IPS-20b (cell line): ENCODE data around the gene CORT.
"Not testable (repeated sequence)": the region's sequence is repeated elsewhere in the genome, so short reads cannot be mapped to it uniquely, and the experiment has no call there.

Source experiments
- H3K27ac ChIP-seq: one replicate; pipeline ENCODE4 v1.5.1; 2013; ENCODE audit warnings: low read length
- H3K27me3 ChIP-seq: 2 replicates; pipeline ENCODE4 v1.6.1; 2013; ENCODE audit warnings: mild to moderate bottlenecking, low read length, inconsistent platforms; ENCODE audit not compliant: insufficient read depth
- H3K36me3 ChIP-seq: 2 replicates; pipeline ENCODE4 v1.6.1; 2013; ENCODE audit warnings: low read depth, mild to moderate bottlenecking, inconsistent platforms, low read length, moderate library complexity; ENCODE audit not compliant: insufficient read depth
- H3K4me1 ChIP-seq: 2 replicates; pipeline ENCODE4 v1.6.1; 2013; ENCODE audit warnings: mild to moderate bottlenecking, control low read depth, inconsistent platforms, low read length, moderate library complexity; ENCODE audit not compliant: insufficient read depth
- H3K4me3 ChIP-seq: 2 replicates; pipeline ENCODE4 v1.5.1; 2013; ENCODE audit warnings: mild to moderate bottlenecking, low read length, inconsistent platforms
- H3K9ac ChIP-seq: 2 replicates; pipeline ENCODE4 v1.6.1; 2013; ENCODE audit warnings: low read depth, mild to moderate bottlenecking, inconsistent platforms, low read length, moderate library complexity
- H3K9me3 ChIP-seq: 2 replicates; pipeline ENCODE4 v1.6.1; 2013; ENCODE audit warnings: mild to moderate bottlenecking, low read depth, low read length, inconsistent platforms; ENCODE audit not compliant: insufficient read depth

The CORT gene

GRCh38 chr1:10459184-10459583 lies 9.4 kb downstream of the CORT start:
- Histone ChIP-seq H3K9me3 (no peaks in the 10 kb centered on the region), H3K4me3 (no peak overlapping the region)

GRCh38 chr1:10467078-10467477 lies 17.2 kb downstream of the CORT start:
- Histone ChIP-seq H3K36me3 (peaks cover 72% of the 10 kb centered on the region), H3K27ac (no peak overlapping the region), H3K9ac (no peak overlapping the region), H3K27me3 (no peaks in the 10 kb centered on the region), H3K9me3 (no peaks in the 10 kb centered on the region), H3K4me3 (no peak overlapping the region), H3K4me1 (0 out of 2 replicates have a peak, but pooled peaks cover 3% of the 10 kb centered on the region)

More at GRCh38 chr1:10459184-10459583, 9.4 kb downstream of the CORT start:
- Histone ChIP-seq H3K4me1 (no peaks in the 10 kb centered on the region), H3K27me3 (no peaks in the 10 kb centered on the region), H3K9ac (no peak overlapping the region), H3K27ac (no peak overlapping the region), H3K36me3 (peaks cover 50% of the 10 kb centered on the region)

DNA sequence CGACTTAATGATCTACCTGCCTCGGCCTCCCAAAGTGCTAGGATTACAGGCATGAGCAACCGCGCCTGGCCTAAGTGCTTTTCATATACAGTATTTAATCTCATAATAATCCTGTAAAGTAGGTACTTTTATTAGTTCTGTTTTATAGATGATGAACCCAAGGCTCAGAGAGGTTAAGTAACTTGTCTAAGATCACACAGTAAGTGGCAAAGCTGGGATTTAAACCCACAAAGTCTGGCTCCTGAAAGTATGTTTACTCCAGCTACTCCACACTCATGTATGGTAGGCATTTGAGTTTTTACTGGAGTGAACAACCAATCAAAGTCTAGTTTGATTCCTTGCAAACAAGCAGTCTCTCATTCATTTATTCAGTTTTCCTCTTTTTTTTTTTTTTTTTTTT lies 20.2 kb downstream of the CORT start:
- Histone ChIP-seq H3K4me3 (no peak overlapping the region), H3K27ac (no peak overlapping the region)

GRCh38 chr1:10471411-10472219 lies 21.8 kb downstream of the CORT start:
- Histone ChIP-seq H3K36me3 (peaks cover 29% of the 10 kb centered on the region), H3K27me3 (no peaks in the 10 kb centered on the region), H3K4me1 (peaks cover 7% of the 10 kb centered on the region; the same call in 1 of the 2 replicates), H3K27ac (no peak overlapping the region), H3K9ac (peak overlapping the region; percentile 88), H3K9me3 (no peaks in the 10 kb centered on the region), H3K4me3 (peak overlapping the region; percentile 93)

More for the DNA sequence above, 20.2 kb downstream of the CORT start:
- no peaks in the 10 kb centered on the region for H3K27me3 ChIP-seq
- H3K4me1 ChIP-seq = peaks cover 3% of the 10 kb centered on the region; the same call in 1 of the 2 replicates
- H3K9me3 ChIP-seq = no peaks in the 10 kb centered on the region
- peaks cover 44% of the 10 kb centered on the region for H3K36me3 ChIP-seq
- H3K9ac ChIP-seq = no peak overlapping the region

DNA sequence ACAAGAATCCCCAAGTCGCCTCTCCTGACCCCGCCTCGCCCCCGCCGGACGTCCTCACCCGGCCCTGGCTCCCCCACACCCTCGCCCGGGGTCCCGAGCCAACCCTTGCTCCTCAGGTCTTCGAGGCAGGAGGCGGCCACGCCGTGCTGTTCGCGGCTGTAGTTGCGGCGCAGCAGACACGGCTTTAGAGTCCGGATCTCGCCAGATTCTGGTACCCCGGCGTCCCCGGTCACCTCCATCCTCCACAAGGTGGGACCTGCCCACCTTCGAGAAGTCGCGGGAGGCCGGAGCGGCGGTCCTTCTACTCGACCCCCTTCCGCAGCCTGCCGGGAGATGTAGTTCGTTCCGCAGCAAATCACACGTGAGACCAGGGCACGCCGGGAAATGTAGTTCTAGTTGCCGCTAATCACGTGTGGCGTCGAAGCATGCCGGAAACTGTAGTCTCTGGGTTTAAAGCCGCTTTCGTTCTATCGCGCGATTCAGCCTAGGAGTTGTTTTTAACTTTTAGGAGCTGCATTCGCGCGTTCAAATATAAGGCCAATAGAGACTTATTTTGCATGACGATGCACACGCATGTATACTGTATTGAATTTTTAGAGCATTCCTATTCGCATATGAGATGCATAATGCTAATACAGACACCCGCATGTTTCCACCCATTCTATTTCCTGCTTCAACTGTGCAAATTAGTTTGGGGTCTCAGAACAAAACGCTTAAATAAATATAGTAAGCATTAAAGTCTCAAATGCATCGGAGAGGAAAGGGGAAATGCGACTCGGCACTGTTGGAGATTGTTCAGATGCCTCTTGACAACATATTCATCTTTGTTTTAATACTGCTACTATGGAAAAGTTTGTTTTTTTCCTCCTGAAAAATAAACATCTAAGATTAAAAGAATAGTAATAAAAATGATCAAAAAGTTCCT lies 22.7 kb downstream of the CORT start, which contains the start of gene DFFA:
TSS of gene DFFA (minus strand) at position 310 of the 925 bp plus-strand sequence. CDS start at position 239, 71 bp downstream.
- no peak within 1 kb of the TSS for H3K27ac ChIP-seq
- H3K4me1 ChIP-seq = peaks cover 7% of the 10 kb centered on the region; the same call in 1 of the 2 replicates

GRCh38 chr1:10473145-10473765 lies 23.4 kb downstream of the CORT start:
- Histone ChIP-seq H3K27ac (no peak overlapping the region), H3K9ac (no peak overlapping the region), H3K36me3 (peaks cover 12% of the 10 kb centered on the region)

More for the DNA sequence above, 22.7 kb downstream of the CORT start, which contains the start of gene DFFA:
- Histone ChIP-seq H3K36me3 (peaks cover 20% of the 10 kb centered on the region), H3K27me3 (no peaks in the 10 kb centered on the region), H3K9ac (peak within 1 kb of the TSS; percentile 88), H3K4me3 (peak within 1 kb of the TSS; percentile 93), H3K9me3 (no peaks in the 10 kb centered on the region)

GRCh38 chr1:10474309-10474612 lies 24.4 kb downstream of the CORT start:
- not testable (repeated sequence) for H3K9ac ChIP-seq, H3K27ac ChIP-seq, H3K27me3 ChIP-seq, H3K9me3 ChIP-seq, H3K4me1 ChIP-seq, H3K36me3 ChIP-seq
- H3K4me3 ChIP-seq = peak overlapping the region; percentile 89; the same call in 1 of the 2 replicates

More at GRCh38 chr1:10473145-10473765, 23.4 kb downstream of the CORT start:
- H3K4me1 ChIP-seq = peaks cover 7% of the 10 kb centered on the region; the same call in 1 of the 2 replicates
- H3K9me3 ChIP-seq = no peaks in the 10 kb centered on the region
- no peaks in the 10 kb centered on the region for H3K27me3 ChIP-seq
- H3K4me3 ChIP-seq = peak overlapping the region; percentile 93; the same call in 1 of the 2 replicates

GRCh38 chr1:10474613-10475507 lies 25.0 kb downstream of the CORT start, which contains the start of gene PEX14:
TSS of gene PEX14 (plus strand) at chr1:10474950. CDS start at chr1:10474967, 17 bp downstream.
- Histone ChIP-seq H3K27ac (peak within 1 kb of the TSS; percentile 29), H3K4me1 (peaks cover 7% of the 10 kb centered on the region; the same call in 1 of the 2 replicates), H3K4me3 (peak within 1 kb of the TSS; percentile 89), H3K9me3 (no peaks in the 10 kb centered on the region), H3K9ac (peak within 1 kb of the TSS; percentile 77), H3K36me3 (no peaks in the 10 kb centered on the region), H3K27me3 (no peaks in the 10 kb centered on the region)

- Histone ChIP-seq H3K27ac (peak overlapping the region; percentile 29), H3K4me1 (peaks cover 7% of the 10 kb centered on the region; the same call in 1 of the 2 replicates), H3K4me3 (peak overlapping the region; percentile 89), H3K9ac (peak overlapping the region; percentile 77), H3K27me3 (no peaks in the 10 kb centered on the region), H3K9me3 (no peaks in the 10 kb centered on the region), H3K36me3 (no peaks in the 10 kb centered on the region)
Observed at GRCh38 chr1:10475510-10475909, 25.7 kb downstream of the CORT start.

- no peak overlapping the region for H3K9ac ChIP-seq
Observed at GRCh38 chr1:10479296-10479695, 29.5 kb downstream of the CORT start.

More at GRCh38 chr1:10479296-10479695, 29.5 kb downstream of the CORT start:
- Histone ChIP-seq H3K27ac (no peak overlapping the region), H3K4me3 (no peak overlapping the region), H3K9me3 (no peaks in the 10 kb centered on the region), H3K36me3 (no peaks in the 10 kb centered on the region), H3K27me3 (no peaks in the 10 kb centered on the region), H3K4me1 (peaks cover 4% of the 10 kb centered on the region; the same call in 1 of the 2 replicates)
